ENCODE results near the gene ITM2C.
A peak's percentile ranks its signal among the peaks of the same experiment; 100 is the strongest.

Gene ITM2C

GRCh38 chr2:230872151-230872967 lies 7.6 kb downstream of the ITM2C start:
- no peak for DNase-seq
- Mint-ChIP-seq H3K9me3 (no peaks in the 10 kb centered on the region), H3K27me3 (no peaks in the 10 kb centered on the region), H3K4me1 (ENCODE audit: low read depth in 2 of 2) (peaks cover 17 to 21% of the 10 kb centered on the region in 2 donors), H3K36me3 (ENCODE audit: insufficient read depth) (peaks cover 4% of the 10 kb centered on the region), H3K4me3 (no peak overlapping the region), H3K27ac (peak overlapping the region in 1 of 2 donors; percentile 6)
- ATAC-seq (replicated peaks): no peak

GRCh38 chr2:230872968-230873660 lies 8.4 kb downstream of the ITM2C start:
- peak overlapping the region in 1 of 2 donors; percentile 15 for H3K4me3 Mint-ChIP-seq
- DNase-seq (no peak), ATAC-seq (replicated peaks) (no peak)
- peak overlapping the region in 1 of 2 donors; percentile 6 for H3K27ac Mint-ChIP-seq
- peaks cover 22 to 29% of the 10 kb centered on the region in 2 donors for H3K4me1 Mint-ChIP-seq (ENCODE audit: low read depth in 2 of 2)
- no peaks in the 10 kb centered on the region for H3K27me3 Mint-ChIP-seq
- peaks cover 4% of the 10 kb centered on the region for H3K36me3 Mint-ChIP-seq (ENCODE audit: insufficient read depth)
- no peaks in the 10 kb centered on the region for H3K9me3 Mint-ChIP-seq

GRCh38 chr2:230873661-230874401 lies 9.1 kb downstream of the ITM2C start:
- ATAC-seq (replicated peaks) (no peak), DNase-seq (no peak)
- Mint-ChIP-seq H3K4me3 (no peak overlapping the region), H3K27me3 (no peaks in the 10 kb centered on the region), H3K36me3 (ENCODE audit: insufficient read depth) (peaks cover 4% of the 10 kb centered on the region), H3K27ac (peak overlapping the region in 1 of 2 donors; percentile 41), H3K4me1 (ENCODE audit: low read depth in 2 of 2) (peaks cover 24 to 33% of the 10 kb centered on the region in 2 donors), H3K9me3 (no peaks in the 10 kb centered on the region)

- Mint-ChIP-seq H3K27ac (peak overlapping the region; percentile 41 to 53), H3K27me3 (no peaks in the 10 kb centered on the region), H3K4me1 (ENCODE audit: low read depth in 2 of 2) (peaks cover 28 to 32% of the 10 kb centered on the region in 2 donors), H3K9me3 (no peaks in the 10 kb centered on the region), H3K36me3 (ENCODE audit: insufficient read depth) (peaks cover 8% of the 10 kb centered on the region), H3K4me3 (peak overlapping the region in 1 of 2 donors; percentile 29)
- ATAC-seq (replicated peaks) (no peak), DNase-seq (no peak)
Observed at GRCh38 chr2:230874456-230874855, 9.7 kb downstream of the ITM2C start.

GRCh38 chr2:230874876-230875275 lies 10.1 kb downstream of the ITM2C start:
- peaks cover 28 to 32% of the 10 kb centered on the region in 2 donors for H3K4me1 Mint-ChIP-seq (ENCODE audit: low read depth in 2 of 2)
- no peak overlapping the region for H3K4me3 Mint-ChIP-seq
- no peaks in the 10 kb centered on the region for H3K27me3 Mint-ChIP-seq
- DNase-seq: no peak
- no peaks in the 10 kb centered on the region for H3K9me3 Mint-ChIP-seq
- ATAC-seq (replicated peaks): no peak
- peaks cover 9% of the 10 kb centered on the region for H3K36me3 Mint-ChIP-seq (ENCODE audit: insufficient read depth)
- H3K27ac Mint-ChIP-seq: peak overlapping the region; percentile 41 to 53

- peaks cover 9% of the 10 kb centered on the region for H3K36me3 Mint-ChIP-seq (ENCODE audit: insufficient read depth)
- DNase-seq: no peak
- H3K9me3 Mint-ChIP-seq: no peaks in the 10 kb centered on the region
- no peaks in the 10 kb centered on the region for H3K27me3 Mint-ChIP-seq
- H3K4me3 Mint-ChIP-seq: no peak overlapping the region
- no peak for ATAC-seq (replicated peaks)
- peaks cover 28 to 32% of the 10 kb centered on the region in 2 donors for H3K4me1 Mint-ChIP-seq (ENCODE audit: low read depth in 2 of 2)
- H3K27ac Mint-ChIP-seq: peak overlapping the region in 1 of 2 donors; percentile 53
Observed at GRCh38 chr2:230875347-230876315, 10.9 kb downstream of the ITM2C start.

GRCh38 chr2:230877116-230877758 lies 12.5 kb downstream of the ITM2C start:
- H3K4me3 Mint-ChIP-seq: peak overlapping the region; percentile 72 to 73
- no peak for ATAC-seq (replicated peaks)
- H3K4me1 Mint-ChIP-seq (ENCODE audit: low read depth in 2 of 2): peaks cover 28 to 32% of the 10 kb centered on the region in 2 donors
- no peaks in the 10 kb centered on the region for H3K27me3 Mint-ChIP-seq
- peak overlapping the region; percentile 87 to 88 for H3K27ac Mint-ChIP-seq
- DNase-seq: peak in 1 of 3 experiments; percentile 19
- no peaks in the 10 kb centered on the region for H3K9me3 Mint-ChIP-seq
- H3K36me3 Mint-ChIP-seq (ENCODE audit: insufficient read depth): peaks cover 14% of the 10 kb centered on the region

GRCh38 chr2:230877759-230878598 lies 13.2 kb downstream of the ITM2C start:
- H3K27ac Mint-ChIP-seq: peak overlapping the region; percentile 87 to 88
- H3K4me3 Mint-ChIP-seq: peak overlapping the region; percentile 72 to 73
- ATAC-seq (replicated peaks): peak; percentile 94
- no peaks in the 10 kb centered on the region for H3K9me3 Mint-ChIP-seq
- H3K4me1 Mint-ChIP-seq (ENCODE audit: low read depth in 2 of 2): peaks cover 25 to 30% of the 10 kb centered on the region in 2 donors
- DNase-seq: peak; percentile 75 to 83 (median 76)
- peaks cover 14% of the 10 kb centered on the region for H3K36me3 Mint-ChIP-seq (ENCODE audit: insufficient read depth)
- no peaks in the 10 kb centered on the region for H3K27me3 Mint-ChIP-seq

GRCh38 chr2:230878599-230879188 lies 14.0 kb downstream of the ITM2C start:
- Mint-ChIP-seq H3K27me3 (no peaks in the 10 kb centered on the region), H3K9me3 (no peaks in the 10 kb centered on the region), H3K4me3 (peak overlapping the region in 1 of 2 donors; percentile 73), H3K36me3 (ENCODE audit: insufficient read depth) (peaks cover 14% of the 10 kb centered on the region), H3K4me1 (ENCODE audit: low read depth in 2 of 2) (peaks cover 25 to 28% of the 10 kb centered on the region in 2 donors), H3K27ac (peak overlapping the region; percentile 87 to 88)
- ATAC-seq (replicated peaks) (no peak), DNase-seq (no peak)

GRCh38 chr2:230879271-230879882 lies 14.6 kb downstream of the ITM2C start:
- Mint-ChIP-seq H3K36me3 (ENCODE audit: insufficient read depth) (peaks cover 17% of the 10 kb centered on the region), H3K4me3 (no peak overlapping the region), H3K27ac (peak overlapping the region; percentile 8 to 87), H3K4me1 (ENCODE audit: low read depth in 2 of 2) (peaks cover 25 to 27% of the 10 kb centered on the region in 2 donors), H3K27me3 (no peaks in the 10 kb centered on the region), H3K9me3 (no peaks in the 10 kb centered on the region)
- no peak for ATAC-seq (replicated peaks)
- DNase-seq: no peak

GRCh38 chr2:230879891-230880290 lies 15.1 kb downstream of the ITM2C start:
- Mint-ChIP-seq H3K4me1 (ENCODE audit: low read depth in 2 of 2) (peaks cover 23 to 25% of the 10 kb centered on the region in 2 donors), H3K27ac (no peak overlapping the region), H3K9me3 (no peaks in the 10 kb centered on the region), H3K27me3 (no peaks in the 10 kb centered on the region), H3K4me3 (no peak overlapping the region), H3K36me3 (ENCODE audit: insufficient read depth) (peaks cover 17% of the 10 kb centered on the region)
- ATAC-seq (replicated peaks) (no peak), DNase-seq (no peak)

Data from effector memory CD8-positive, alpha-beta T cell (primary cell).